SU-DHL-6 (cell line): ENCODE measurements around the gene ASCC3.

Experiments
- CTCF ChIP-seq: fragments of 200-600 bp; sonication (generic); IDR thresholded peaks from one replicate; pipeline ENCODE4 v1.5.1; 2017; ENCODE audit warnings: antibody characterized with exemption, mild to moderate bottlenecking, low read length, moderate library complexity; ENCODE audit not compliant: insufficient read depth, poor library complexity, severe bottlenecking
- EZH2phosphoT487 ChIP-seq: fragments of 200-600 bp; sonication (generic), shearing (Covaris generic); conservative IDR thresholded peaks from 2 replicates; pipeline ENCODE4 v1.6.1; 2018; ENCODE audit warnings: mild to moderate bottlenecking, antibody characterized with exemption, low read length, moderate library complexity, mixed read lengths

- TF ChIP-seq CTCF (no peak), EZH2phosphoT487 (no peak)
These were observed 35.5 kb downstream of the ASCC3 start for GRCh38 chr6:100845676-100846075.
